ENCODE results near the gene LY6G5C. TPM values are rescaled to one million over a fixed set of nuclear protein-coding genes. Genes with fewer than 3 reads are reported as not detected.

Gene LY6G5C
- total and polyA plus RNA-seq, 2 donors (not counting 3 experiments of a cell fraction or from before 2014, with no cell fraction given), result 8.2 to 11.4 TPM

DNA sequence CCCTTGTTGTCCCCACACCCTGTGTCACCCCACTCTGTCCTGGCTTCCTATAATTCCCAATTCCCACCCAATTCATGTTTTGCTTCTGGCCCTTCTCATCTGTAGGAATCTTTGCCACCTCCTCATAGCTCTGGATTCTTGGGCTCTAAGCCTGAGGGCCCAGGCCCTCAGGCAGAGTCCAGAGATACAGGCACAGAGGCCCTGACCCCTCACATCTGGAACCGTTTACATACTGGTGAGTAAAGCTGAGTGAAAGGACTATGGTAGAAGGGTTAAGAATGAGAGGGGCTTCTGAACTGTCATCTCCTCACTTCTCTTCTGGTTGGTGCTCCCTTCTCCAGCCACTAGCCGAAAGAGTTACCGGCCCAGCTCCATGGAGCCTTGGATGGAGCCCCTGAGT, 46.7 kb downstream of the LY6G5C start:
- H3K27me3 ChIP-seq (ENCODE audit: control insufficient read depth in 2 of 2, insufficient read depth in 2 of 2, low read length in 2 of 2), result no peaks in the 10 kb centered on the region
- H3K9me1 ChIP-seq (replicated peaks; ENCODE audit: control insufficient read depth, extremely low read depth, insufficient read depth, low read length), result no peaks in the 10 kb centered on the region
- BruUV-seq (replicated peaks), result no TSS peak
- H3K4me3 ChIP-seq (replicated peaks in 1 of 3; ENCODE audit: insufficient read depth in 1 of 3, low read depth in 1 of 3, low read length in 3 of 3), result no peak overlapping the region
- ChIA-PET CTCF (interaction anchor here (1.3 kb wide), 1 partner anchor 184 kb away, joined by 3 read pairs; no protein-coding TSS in a partner anchor), POLR2A (interaction anchor here (1.0 kb wide), 1 partner anchor 12 kb away, joined by 4 read pairs; no protein-coding TSS in a partner anchor)
- dilution Hi-C loops (cut with MboI; ENCODE audit: extremely low pct_ligation_motif_present, low sequenced_read_pairs), result no loop called here
- intact Hi-C loops (cut with micrococcal nuclease), result no loop called here
- H3K4me1 ChIP-seq (ENCODE audit: control insufficient read depth, extremely low read depth, insufficient read depth, low read length), result no peaks in the 10 kb centered on the region
- no peaks in the 10 kb centered on the region for H3K9me3 ChIP-seq (replicated peaks; ENCODE audit: control insufficient read depth, insufficient read depth, low read length)
- peaks cover 17% of the 10 kb centered on the region for H3K79me2 ChIP-seq (ENCODE audit: control insufficient read depth, insufficient read depth, low read length)
- TF ChIP-seq JUN (IDR thresholded peaks at IDR 0.05; ENCODE audit: borderline replicate concordance, insufficient read depth, insufficient read length, low read depth) (no peak), GATA2 (IDR thresholded peaks at IDR 0.05; ENCODE audit: insufficient read depth, insufficient read length, low read depth, low read length) (no peak), FOS (IDR thresholded peaks at IDR 0.05; ENCODE audit: borderline replicate concordance, insufficient read depth, low read length) (no peak), EZH2 (IDR thresholded peaks at IDR 0.05; ENCODE audit: borderline replicate concordance, low read depth, low read length, severe bottlenecking) (no peak), POLR2A (IDR thresholded peaks at IDR 0.05; ENCODE audit: low read depth, low read length) (no peak), POLR2AphosphoS5 (IDR thresholded peaks at IDR 0.05; ENCODE audit: insufficient read depth, low read depth, low read length) (no peak), MYC (IDR thresholded peaks at IDR 0.05; ENCODE audit: low read depth, low read length) (no peak)
- TF ChIP-seq, protein P1, sequence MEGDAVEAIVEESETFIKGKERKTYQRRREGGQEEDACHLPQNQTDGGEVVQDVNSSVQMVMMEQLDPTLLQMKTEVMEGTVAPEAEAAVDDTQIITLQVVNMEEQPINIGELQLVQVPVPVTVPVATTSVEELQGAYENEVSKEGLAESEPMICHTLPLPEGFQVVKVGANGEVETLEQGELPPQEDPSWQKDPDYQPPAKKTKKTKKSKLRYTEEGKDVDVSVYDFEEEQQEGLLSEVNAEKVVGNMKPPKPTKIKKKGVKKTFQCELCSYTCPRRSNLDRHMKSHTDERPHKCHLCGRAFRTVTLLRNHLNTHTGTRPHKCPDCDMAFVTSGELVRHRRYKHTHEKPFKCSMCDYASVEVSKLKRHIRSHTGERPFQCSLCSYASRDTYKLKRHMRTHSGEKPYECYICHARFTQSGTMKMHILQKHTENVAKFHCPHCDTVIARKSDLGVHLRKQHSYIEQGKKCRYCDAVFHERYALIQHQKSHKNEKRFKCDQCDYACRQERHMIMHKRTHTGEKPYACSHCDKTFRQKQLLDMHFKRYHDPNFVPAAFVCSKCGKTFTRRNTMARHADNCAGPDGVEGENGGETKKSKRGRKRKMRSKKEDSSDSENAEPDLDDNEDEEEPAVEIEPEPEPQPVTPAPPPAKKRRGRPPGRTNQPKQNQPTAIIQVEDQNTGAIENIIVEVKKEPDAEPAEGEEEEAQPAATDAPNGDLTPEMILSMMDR (IDR thresholded peaks at IDR 0.05; ENCODE audit: extremely low read depth in 1 of 2, insufficient read depth in 1 of 2, low read depth in 1 of 2, low read length in 2 of 2), result no peak
- TF ChIP-seq, protein P2, sequence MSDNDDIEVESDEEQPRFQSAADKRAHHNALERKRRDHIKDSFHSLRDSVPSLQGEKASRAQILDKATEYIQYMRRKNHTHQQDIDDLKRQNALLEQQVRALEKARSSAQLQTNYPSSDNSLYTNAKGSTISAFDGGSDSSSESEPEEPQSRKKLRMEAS (IDR thresholded peaks at IDR 0.05; ENCODE audit: insufficient read depth, insufficient read length), result no peak
- no peak overlapping the region for H3K27ac ChIP-seq (ENCODE audit: insufficient read depth, low read depth, low read length)
- H3K36me3 ChIP-seq (ENCODE audit: control insufficient read depth in 2 of 2, extremely low read depth in 1 of 2, insufficient read depth in 2 of 2, low read length in 2 of 2), result peaks cover 45 to 82% of the 10 kb centered on the region in 2 experiments
- no peak overlapping the region for H3K4me2 ChIP-seq (ENCODE audit: insufficient read depth, low read length)
- FAIRE-seq, result no peak
- H2AFZ ChIP-seq (ENCODE audit: low read depth, low read length), result no peak overlapping the region
- peaks cover 3% of the 10 kb centered on the region for H4K20me1 ChIP-seq (replicated peaks; ENCODE audit: control insufficient read depth, extremely low read depth, insufficient read depth, low read length)
- no peak overlapping the region for H3K9ac ChIP-seq (replicated peaks; ENCODE audit: extremely low read depth, insufficient read depth, low read length)
- DNase-seq (ENCODE audit: low read depth, low spot score), result no peak

Measured in endothelial cell of umbilical vein (primary cell).